ENCODE measurements around the gene TMEM270.

Gene TMEM270

GRCh38 chr7:73850781-73851207, 10.2 kb upstream of the TMEM270 start:
- H3K27ac ChIP-seq: peak overlapping the region in 20 of 21 experiments; percentile 35 to 94 (median 77)

GRCh38 chr7:73851410-73852338, 9.3 kb upstream of the TMEM270 start:
- H3K27ac ChIP-seq: peak overlapping the region in 20 of 21 experiments; percentile 37 to 94 (median 77)

More at GRCh38 chr7:73850781-73851207, 10.2 kb upstream of the TMEM270 start:
- H3K4me3 ChIP-seq: no peak overlapping the region

GRCh38 chr7:73852500-73852899, 8.5 kb upstream of the TMEM270 start:
- no peak overlapping the region for H3K4me3 ChIP-seq
- peak overlapping the region in 5 of 21 experiments; percentile 12 to 91 (median 61) for H3K27ac ChIP-seq

More at GRCh38 chr7:73851410-73852338, 9.3 kb upstream of the TMEM270 start:
- no peak overlapping the region for H3K4me3 ChIP-seq

- Histone ChIP-seq H3K4me3 (no peak overlapping the region), H3K27ac (no peak overlapping the region)
Observed at GRCh38 chr7:73856941-73857340, 4.0 kb upstream of the TMEM270 start.

GRCh38 chr7:73858807-73859206, 2.2 kb upstream of the TMEM270 start:
- Histone ChIP-seq H3K4me3 (no peak overlapping the region), H3K27ac (no peak overlapping the region)

- Histone ChIP-seq H3K27ac (no peak overlapping the region), H3K4me3 (no peak overlapping the region)
Observed at GRCh38 chr7:73861305-73861704, 346 bp downstream of the TMEM270 start.

GRCh38 chr7:73864981-73865711, 4.2 kb downstream of the TMEM270 start:
- Histone ChIP-seq H3K27ac (no peak overlapping the region), H3K4me3 (no peak overlapping the region)

GRCh38 chr7:73865738-73866445, 4.9 kb downstream of the TMEM270 start:
- Histone ChIP-seq H3K27ac (no peak overlapping the region), H3K4me3 (no peak overlapping the region)

GRCh38 chr7:73866446-73866767, 5.4 kb downstream of the TMEM270 start:
- Histone ChIP-seq H3K4me3 (no peak overlapping the region), H3K27ac (no peak overlapping the region)

- Histone ChIP-seq H3K27ac (peak overlapping the region in 4 of 21 experiments; percentile 0 to 59 (median 49)), H3K4me3 (no peak overlapping the region)
Observed at GRCh38 chr7:73869011-73869798, 8.2 kb downstream of the TMEM270 start.

GRCh38 chr7:73870041-73870492, 9.1 kb downstream of the TMEM270 start:
- H3K27ac ChIP-seq: peak overlapping the region in 7 of 21 experiments; percentile 0 to 59 (median 47)
- no peak overlapping the region for H3K4me3 ChIP-seq

GRCh38 chr7:73871163-73872011, 10.4 kb downstream of the TMEM270 start:
- peak overlapping the region in 1 of 21 experiments; percentile 22 for H3K27ac ChIP-seq

GRCh38 chr7:73872056-73872908, 11.3 kb downstream of the TMEM270 start:
- peak overlapping the region in 1 of 21 experiments; percentile 35 for H3K27ac ChIP-seq
- H3K4me3 ChIP-seq: no peak overlapping the region

More at GRCh38 chr7:73871163-73872011, 10.4 kb downstream of the TMEM270 start:
- no peak overlapping the region for H3K4me3 ChIP-seq

GRCh38 chr7:73876361-73876760, 15.4 kb downstream of the TMEM270 start:
- Histone ChIP-seq H3K27ac (no peak overlapping the region), H3K4me3 (no peak overlapping the region)

GRCh38 chr7:73876973-73877372, 16.0 kb downstream of the TMEM270 start:
- H3K27ac ChIP-seq: no peak overlapping the region
- H3K4me3 ChIP-seq: no peak overlapping the region

GRCh38 chr7:73879977-73880681, 19.2 kb downstream of the TMEM270 start:
- H3K4me3 ChIP-seq: no peak overlapping the region

More at GRCh38 chr7:73879977-73880681, 19.2 kb downstream of the TMEM270 start:
- peak overlapping the region in 9 of 21 experiments; percentile 22 to 75 (median 47) for H3K27ac ChIP-seq

All from skin epidermis (tissue), 12 donors.